Measurements from ENCODE around the gene PIAS1. TPM values are rescaled to one million over a fixed set of nuclear protein-coding genes. Genes with fewer than 3 reads are reported as not detected.

PIAS1 gene
- total and polyA plus RNA-seq, 9 of the 15 experiments (the other 6 are each of a cell fraction or from before 2014, with no cell fraction given) = 18.0 to 59.1 (median 28.5) TPM

DNA sequence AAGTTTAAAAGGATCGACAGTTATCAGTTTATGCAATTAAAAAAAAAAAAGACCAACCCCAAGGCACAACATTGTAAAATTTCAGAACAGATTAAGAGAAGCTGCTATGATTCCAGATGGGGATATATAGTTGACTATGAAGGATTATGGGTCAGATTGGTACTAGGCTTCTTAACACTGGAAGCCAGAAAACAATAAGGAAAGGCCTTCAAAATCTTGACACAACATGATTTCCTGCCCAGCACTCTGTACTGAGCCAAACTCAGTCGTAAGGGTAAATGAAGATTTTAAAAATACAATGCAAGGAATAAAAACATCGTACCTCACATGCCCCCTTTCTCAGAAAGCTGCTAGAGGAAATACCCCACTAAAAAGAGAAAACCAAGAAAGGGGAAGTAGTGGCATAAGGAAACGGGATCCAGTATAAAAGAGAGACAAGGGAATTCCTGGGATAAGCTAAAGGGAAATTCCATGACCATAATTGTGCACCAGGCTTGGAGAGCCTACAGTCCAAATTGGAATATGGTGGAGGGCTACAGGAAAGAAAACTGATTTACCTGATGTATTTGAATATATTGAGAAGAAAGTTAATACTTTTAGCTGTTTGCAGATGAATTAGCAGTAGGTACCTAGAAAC, 27.9 kb downstream of the PIAS1 start:
- DNase-seq (ENCODE audit: extremely low read depth in 1 of 4, low spot score in 3 of 4) (no peak), FAIRE-seq (no peak), ATAC-seq (no peak)
- Histone ChIP-seq H3K4me1 (replicated peaks in 1 of 2; ENCODE audit: control insufficient read depth in 2 of 2, insufficient read depth in 2 of 2, low read length in 2 of 2) (peaks cover 0 to 4% of the 10 kb centered on the region in 2 experiments; a peak in 1 of 5 replicates), H3K9me1 (ENCODE audit: control insufficient read depth, insufficient read depth, low read length) (no peaks in the 10 kb centered on the region), H3K9me3 (replicated peaks; ENCODE audit: control insufficient read depth, insufficient read depth, low read depth, low read length) (no peaks in the 10 kb centered on the region), H3K4me2 (ENCODE audit: insufficient read depth, low read length) (no peak overlapping the region), H3K36me3 (ENCODE audit: control insufficient read depth, insufficient read depth, low read length) (peaks cover 8% of the 10 kb centered on the region; the same call in 2 of the 3 replicates), H2AFZ (ENCODE audit: low read depth, low read length) (no peak overlapping the region), H3K79me2 (ENCODE audit: control insufficient read depth, insufficient read depth, low read length) (peaks cover 99% of the 10 kb centered on the region), H3K27me3 (ENCODE audit: control insufficient read depth in 2 of 2, insufficient read depth in 2 of 2, low read length in 2 of 2) (no peaks in the 10 kb centered on the region), H4K20me1 (replicated peaks; ENCODE audit: control insufficient read depth, insufficient read depth, low read length) (peaks cover 10% of the 10 kb centered on the region; the same call in 1 of the 2 replicates), H3K27ac (ENCODE audit: extremely low read depth, low read depth, low read length) (no peak overlapping the region), H3K4me3 (no peak overlapping the region), H3K9ac (ENCODE audit: insufficient read depth in 1 of 2, low read depth in 2 of 2, low read length in 2 of 2) (no peak overlapping the region)
- ChIA-PET CTCF (ENCODE audit: low intra/inter-chr PET ratio) (no interaction called here), POLR2A (interaction anchor here (1.7 to 1.8 kb wide), 2 partner anchors 26 to 31 kb away, joined by 5 to 6 read pairs; no protein-coding TSS in a partner anchor)
- intact Hi-C loops (cut with micrococcal nuclease) (no loop called here), in situ Hi-C loops (cut with MboI) (no loop called here)
- no TSS peak for BruUV-seq (replicated peaks)
- TF ChIP-seq NCOA6 (IDR thresholded peaks at IDR 0.05) (no peak), PML (IDR thresholded peaks at IDR 0.05; ENCODE audit: low read length) (no peak)
- TF ChIP-seq, protein P1, sequence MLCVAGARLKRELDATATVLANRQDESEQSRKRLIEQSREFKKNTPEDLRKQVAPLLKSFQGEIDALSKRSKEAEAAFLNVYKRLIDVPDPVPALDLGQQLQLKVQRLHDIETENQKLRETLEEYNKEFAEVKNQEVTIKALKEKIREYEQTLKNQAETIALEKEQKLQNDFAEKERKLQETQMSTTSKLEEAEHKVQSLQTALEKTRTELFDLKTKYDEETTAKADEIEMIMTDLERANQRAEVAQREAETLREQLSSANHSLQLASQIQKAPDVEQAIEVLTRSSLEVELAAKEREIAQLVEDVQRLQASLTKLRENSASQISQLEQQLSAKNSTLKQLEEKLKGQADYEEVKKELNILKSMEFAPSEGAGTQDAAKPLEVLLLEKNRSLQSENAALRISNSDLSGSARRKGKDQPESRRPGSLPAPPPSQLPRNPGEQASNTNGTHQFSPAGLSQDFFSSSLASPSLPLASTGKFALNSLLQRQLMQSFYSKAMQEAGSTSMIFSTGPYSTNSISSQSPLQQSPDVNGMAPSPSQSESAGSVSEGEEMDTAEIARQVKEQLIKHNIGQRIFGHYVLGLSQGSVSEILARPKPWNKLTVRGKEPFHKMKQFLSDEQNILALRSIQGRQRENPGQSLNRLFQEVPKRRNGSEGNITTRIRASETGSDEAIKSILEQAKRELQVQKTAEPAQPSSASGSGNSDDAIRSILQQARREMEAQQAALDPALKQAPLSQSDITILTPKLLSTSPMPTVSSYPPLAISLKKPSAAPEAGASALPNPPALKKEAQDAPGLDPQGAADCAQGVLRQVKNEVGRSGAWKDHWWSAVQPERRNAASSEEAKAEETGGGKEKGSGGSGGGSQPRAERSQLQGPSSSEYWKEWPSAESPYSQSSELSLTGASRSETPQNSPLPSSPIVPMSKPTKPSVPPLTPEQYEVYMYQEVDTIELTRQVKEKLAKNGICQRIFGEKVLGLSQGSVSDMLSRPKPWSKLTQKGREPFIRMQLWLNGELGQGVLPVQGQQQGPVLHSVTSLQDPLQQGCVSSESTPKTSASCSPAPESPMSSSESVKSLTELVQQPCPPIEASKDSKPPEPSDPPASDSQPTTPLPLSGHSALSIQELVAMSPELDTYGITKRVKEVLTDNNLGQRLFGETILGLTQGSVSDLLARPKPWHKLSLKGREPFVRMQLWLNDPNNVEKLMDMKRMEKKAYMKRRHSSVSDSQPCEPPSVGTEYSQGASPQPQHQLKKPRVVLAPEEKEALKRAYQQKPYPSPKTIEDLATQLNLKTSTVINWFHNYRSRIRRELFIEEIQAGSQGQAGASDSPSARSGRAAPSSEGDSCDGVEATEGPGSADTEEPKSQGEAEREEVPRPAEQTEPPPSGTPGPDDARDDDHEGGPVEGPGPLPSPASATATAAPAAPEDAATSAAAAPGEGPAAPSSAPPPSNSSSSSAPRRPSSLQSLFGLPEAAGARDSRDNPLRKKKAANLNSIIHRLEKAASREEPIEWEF (CRISPR knock-in tag; IDR thresholded peaks at IDR 0.05) = no peak
- 52% methylated on average over 4 of the region's 4 CpGs for WGBS (ENCODE audit: insufficient coverage, low coverage, missing lambda C conversion rate)

Measured in K562 (cell line).